GM10266 (cell line): ENCODE results near the gene TTC7B.

ENCODE experiments used
- DNase-seq: peaks from one replicate; pipeline ENCODE4 v3.0.0; 2012; ENCODE audit errors: extremely low spot score
- CTCF ChIP-seq: IDR thresholded peaks from 2 replicates; pipeline ENCODE4 v1.5.1; 2012; ENCODE audit warnings: mild to moderate bottlenecking, low read depth; ENCODE audit not compliant: control insufficient read depth, insufficient read depth; ENCODE audit errors: missing control alignments

The TTC7B gene

GRCh38 chr14:90695997-90696660 is 120.1 kb downstream of the TTC7B start:
- DNase-seq, result no peak
- no peak for TF ChIP-seq CTCF

- TF ChIP-seq CTCF, result no peak
- no peak for DNase-seq
Measured at GRCh38 chr14:90693413-90693812, 122.8 kb downstream of the TTC7B start.

- DNase-seq, result no peak
- TF ChIP-seq CTCF, result no peak
Measured at GRCh38 chr14:90692826-90693225, 123.4 kb downstream of the TTC7B start.

- DNase-seq, result no peak
- TF ChIP-seq CTCF, result no peak
Measured at GRCh38 chr14:90692061-90692460, 124.2 kb downstream of the TTC7B start.

- no peak for DNase-seq
- no peak for TF ChIP-seq CTCF
Measured at GRCh38 chr14:90691627-90692026, 124.6 kb downstream of the TTC7B start.

- TF ChIP-seq CTCF, result no peak
- no peak for DNase-seq
Measured at GRCh38 chr14:90687680-90688079, 128.6 kb downstream of the TTC7B start.

- no peak for TF ChIP-seq CTCF
- DNase-seq, result no peak
Measured at GRCh38 chr14:90682615-90683014, 133.6 kb downstream of the TTC7B start.
